Measurements from ENCODE around the gene NUP210.
"Not testable (repeated sequence)": the region's sequence is repeated elsewhere in the genome, so short reads cannot be mapped to it uniquely, and the experiment has no call there.

Gene NUP210

DNA sequence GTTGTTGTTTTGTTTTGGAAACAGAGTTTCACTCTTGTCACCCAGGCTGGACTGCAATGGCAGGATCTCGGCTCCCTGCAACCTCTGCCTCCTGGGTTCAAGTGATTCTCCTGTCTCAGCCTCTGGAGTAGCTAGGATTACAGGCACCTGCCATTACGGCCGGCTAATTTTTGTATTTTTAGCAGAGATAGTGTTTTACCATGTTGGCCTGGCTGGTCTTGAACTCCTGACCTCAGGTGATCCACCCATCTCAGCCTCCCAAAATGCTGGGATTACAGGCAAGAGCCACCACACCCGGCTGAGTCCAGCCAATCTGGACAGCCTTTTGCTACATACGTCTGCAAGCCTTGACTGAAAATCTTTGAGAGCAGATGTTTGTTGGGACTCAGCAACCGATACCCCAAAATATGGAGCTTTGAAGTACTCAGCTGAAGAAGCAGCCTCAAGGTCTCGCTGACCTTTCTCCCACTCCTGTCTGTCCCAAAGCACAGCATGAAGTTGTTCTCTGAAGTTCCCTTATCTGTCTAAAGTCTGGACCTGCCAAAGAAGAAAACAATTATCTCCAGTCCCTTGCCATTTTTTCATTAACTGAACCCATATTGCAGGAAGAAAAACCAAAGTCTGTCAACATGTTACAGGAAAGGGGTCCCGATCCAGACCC is 9.6 kb upstream of the NUP210 start:
- DNase-seq (ENCODE audit: low read depth, low spot score): no peak

DNA sequence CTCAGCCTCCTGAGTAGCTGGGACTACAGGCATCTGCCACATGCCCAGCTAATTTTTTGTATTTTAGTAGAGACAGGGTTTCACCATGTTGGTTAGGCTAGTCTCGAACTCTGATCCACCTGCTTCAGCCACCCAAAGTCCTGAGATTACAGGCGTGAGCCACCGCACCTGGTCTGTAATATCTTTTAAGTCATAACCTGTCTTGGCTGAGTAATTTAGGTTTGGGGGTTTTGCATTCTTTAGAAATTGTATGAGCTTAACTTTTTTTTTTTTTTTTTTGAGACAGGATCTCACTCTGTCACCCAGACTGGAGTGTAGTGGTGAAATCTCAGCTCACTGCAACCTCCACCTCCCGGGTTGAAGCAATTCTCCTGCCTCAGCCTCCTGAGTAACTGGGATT is 8.6 kb upstream of the NUP210 start:
- DNase-seq (ENCODE audit: low read depth, low spot score): not testable (repeated sequence)

GRCh38 chr3:13427662-13428603 is 7.8 kb upstream of the NUP210 start:
- DNase-seq (ENCODE audit: low read depth, low spot score): no peak

- no peak for DNase-seq (ENCODE audit: low read depth, low spot score)
Observed at GRCh38 chr3:13426591-13426990, 6.5 kb upstream of the NUP210 start.

GRCh38 chr3:13425689-13426088 is 5.6 kb upstream of the NUP210 start:
- no peak for DNase-seq (ENCODE audit: low read depth, low spot score)

DNA sequence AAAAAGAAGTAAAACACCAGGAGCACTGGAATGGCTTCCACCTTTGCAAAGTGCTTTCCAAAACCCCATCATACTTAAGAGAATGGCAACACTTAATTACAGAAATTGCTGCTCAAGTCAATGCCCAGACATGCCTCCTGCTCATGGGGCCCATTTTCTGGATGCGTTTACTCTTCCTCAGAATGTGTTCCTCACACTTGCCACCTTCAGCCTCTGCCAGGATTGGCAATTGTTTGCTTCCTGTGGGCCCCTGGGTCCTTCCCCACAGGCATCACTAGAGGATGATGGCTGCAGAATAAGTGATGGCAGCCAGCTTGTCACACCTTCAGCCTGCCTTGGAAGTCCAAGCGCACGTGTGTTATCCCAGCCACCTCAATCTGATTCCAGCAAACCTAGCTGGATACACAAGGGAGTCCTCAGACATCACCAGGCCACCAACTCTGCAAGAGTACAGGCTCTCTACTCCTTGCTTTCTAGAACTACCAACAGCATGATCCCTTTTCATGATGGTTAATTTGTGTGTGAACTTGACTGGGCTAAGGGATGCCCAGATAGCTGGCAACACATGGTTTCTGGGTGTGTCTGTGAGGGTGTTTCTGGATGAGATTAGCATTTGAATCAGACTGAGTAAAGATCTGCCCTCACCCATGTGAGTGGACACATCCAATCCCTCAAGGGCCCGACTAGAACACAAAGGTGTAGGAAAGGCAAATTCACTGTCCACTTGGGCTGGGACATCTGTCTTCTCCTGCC is 4.9 kb upstream of the NUP210 start:
- DNase-seq (ENCODE audit: low read depth, low spot score): no peak

DNA sequence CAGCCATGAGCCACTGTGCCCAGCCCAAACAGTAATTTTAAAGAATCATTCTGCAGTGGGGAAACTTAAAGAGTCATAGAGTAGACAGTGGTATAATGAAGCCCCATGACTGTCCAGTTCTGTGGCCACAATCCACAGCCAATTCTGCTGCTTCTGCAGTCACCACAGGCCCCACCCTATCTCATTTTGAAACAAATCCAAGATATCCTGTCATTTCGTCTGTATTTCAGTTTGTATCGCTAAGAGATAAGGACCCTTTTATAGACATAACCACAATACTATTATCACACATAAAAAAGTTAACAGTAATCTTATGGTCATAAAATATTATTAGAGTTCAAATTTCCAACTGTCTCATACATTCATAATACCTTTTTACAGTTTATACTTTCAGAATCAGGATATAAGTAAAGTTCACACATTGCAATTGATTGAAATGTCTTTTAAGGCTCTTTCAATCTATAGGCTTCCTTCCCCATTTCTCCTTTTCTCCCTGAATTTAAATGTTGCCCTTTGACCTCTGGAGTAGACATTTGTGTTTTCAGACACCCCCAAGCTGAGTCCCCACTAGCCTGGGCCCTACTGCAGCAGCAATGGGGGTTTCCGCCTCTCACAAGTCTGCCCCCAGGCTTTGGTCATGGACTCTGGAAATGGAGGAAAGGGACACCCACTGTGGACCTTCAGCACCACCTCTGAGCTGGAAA is 4.2 kb upstream of the NUP210 start:
- no peak for DNase-seq (ENCODE audit: low read depth, low spot score)

DNA sequence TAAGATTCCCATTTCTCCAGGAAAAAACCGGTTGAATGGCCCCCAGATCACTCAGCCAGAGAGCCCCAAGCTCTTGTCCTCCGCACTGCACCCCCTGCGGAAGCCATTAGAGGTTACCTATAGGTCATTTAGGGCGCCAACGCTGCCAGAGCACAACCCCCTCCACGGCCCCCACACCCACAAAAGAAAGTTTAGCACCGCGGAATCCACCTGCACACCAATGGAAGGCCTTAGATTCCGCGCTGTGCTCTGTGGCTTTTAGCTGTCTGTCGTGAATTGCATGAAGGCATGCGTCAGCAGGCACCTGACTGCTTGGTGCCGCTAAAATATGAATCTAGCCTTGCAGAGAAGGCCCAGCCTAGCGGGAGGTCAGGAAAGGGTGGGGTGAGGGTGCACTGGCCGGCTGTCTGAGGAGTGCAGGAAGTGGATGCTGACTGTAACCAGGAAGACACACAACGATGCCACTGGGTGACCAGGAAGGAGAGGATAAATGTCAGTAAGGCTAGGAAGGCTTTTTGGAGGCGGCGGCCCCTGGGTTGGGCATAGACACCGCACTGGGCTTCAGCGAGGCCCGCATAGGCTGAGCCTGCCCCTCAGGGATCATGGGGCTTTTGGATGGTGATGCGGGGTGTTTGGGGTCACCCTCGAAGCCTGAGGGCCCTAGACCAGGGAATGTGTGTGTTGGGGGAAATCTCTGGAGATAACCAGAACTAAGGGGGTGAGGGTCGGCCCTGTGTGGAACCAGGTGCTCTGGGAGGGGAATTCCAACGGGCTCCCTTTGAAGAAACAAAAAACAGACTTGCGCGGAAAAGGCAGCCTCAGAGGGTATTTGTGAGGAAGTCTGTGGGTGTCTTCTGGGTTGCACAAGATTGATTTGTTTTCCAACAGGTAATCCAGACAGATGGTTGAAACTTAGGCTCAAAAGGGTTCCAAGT is 976 bp upstream of the NUP210 start:
- DNase-seq (ENCODE audit: low read depth, low spot score): peak; percentile 65

- no peak for DNase-seq (ENCODE audit: low read depth, low spot score)
Observed at GRCh38 chr3:13419505-13420044, 547 bp downstream of the NUP210 start.

- no peak for DNase-seq (ENCODE audit: low read depth, low spot score)
Observed at GRCh38 chr3:13417166-13417947, 2.8 kb downstream of the NUP210 start.

GRCh38 chr3:13415997-13416793 is 3.9 kb downstream of the NUP210 start:
- no peak for DNase-seq (ENCODE audit: low read depth, low spot score)

GRCh38 chr3:13415236-13415986 is 4.7 kb downstream of the NUP210 start:
- DNase-seq (ENCODE audit: low read depth, low spot score): no peak

DNA sequence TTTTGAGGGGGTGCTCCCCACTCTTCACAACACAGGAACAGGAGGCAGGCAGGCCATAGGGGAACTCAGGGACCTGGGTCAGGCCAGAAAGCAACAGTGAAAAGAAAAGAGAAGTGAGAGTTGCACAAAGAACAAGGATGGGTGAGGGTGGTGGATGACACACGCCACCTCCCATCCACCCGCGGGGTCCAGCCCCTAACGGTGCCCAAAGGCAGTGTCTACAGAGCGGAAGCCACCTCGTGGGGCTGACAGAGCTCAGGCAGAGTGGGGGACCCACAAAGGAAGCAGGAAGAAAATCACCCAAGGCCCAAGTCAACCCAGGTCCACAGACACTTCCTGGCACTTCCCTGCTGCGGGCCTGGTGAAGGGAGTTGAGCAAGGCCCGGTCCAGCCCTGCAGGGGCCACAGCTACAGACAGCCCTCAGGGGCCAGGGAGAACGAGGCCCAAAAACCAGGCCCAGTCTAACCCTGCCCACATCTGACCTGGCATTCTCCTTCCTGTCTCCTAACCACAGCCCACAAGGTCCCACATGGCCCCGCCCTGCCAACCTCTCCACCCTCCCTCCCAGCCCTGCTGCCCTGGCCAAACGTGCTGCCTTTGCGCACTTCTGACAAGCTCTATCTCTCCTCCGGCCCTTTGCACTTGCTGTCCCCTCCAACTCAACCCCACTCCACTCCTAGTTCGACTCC is 5.9 kb downstream of the NUP210 start:
- DNase-seq (ENCODE audit: low read depth, low spot score): no peak

- no peak for DNase-seq (ENCODE audit: low read depth, low spot score)
Observed at GRCh38 chr3:13411186-13411860, 8.8 kb downstream of the NUP210 start.

GRCh38 chr3:13408890-13409289 is 11.2 kb downstream of the NUP210 start:
- no peak for DNase-seq (ENCODE audit: low read depth, low spot score)

- DNase-seq (ENCODE audit: low read depth, low spot score): no peak
Observed at GRCh38 chr3:13407926-13408325, 12.2 kb downstream of the NUP210 start.

GRCh38 chr3:13407475-13407874 is 12.6 kb downstream of the NUP210 start:
- no peak for DNase-seq (ENCODE audit: low read depth, low spot score)

Measured in activated CD4-positive, CD25-positive, alpha-beta regulatory T cell treated with anti-CD3 and anti-CD28 coated beads, Interleukin-2, amount 50 U/mL, for 16 hours (primary cell).